ENCODE data around the gene CD47.

CD47 gene

DNA sequence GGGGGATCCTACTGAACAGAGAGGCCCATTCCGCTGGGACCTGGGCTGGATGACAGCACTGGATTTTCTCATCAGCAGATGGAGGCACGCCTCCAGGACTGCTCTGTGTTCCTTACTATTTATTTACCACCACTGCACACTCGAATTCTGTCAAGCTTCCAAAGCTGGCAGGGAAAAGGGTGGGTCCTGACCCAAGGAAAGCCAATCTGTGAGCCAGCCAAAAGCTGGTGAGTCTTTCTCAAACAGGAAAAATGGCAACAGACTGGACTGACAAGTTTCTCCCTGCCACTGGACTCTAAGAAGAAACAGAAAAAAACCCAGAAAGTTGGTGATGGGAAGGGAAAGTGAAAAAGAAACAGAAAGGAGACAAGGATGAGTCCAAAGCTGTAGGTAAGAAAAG lies 37.8 kb downstream of the CD47 start:
- TF ChIP-seq ZFX (IDR thresholded peaks at IDR 0.05; ENCODE audit: borderline replicate concordance), result no peak
- TF ChIP-seq, protein P1, sequence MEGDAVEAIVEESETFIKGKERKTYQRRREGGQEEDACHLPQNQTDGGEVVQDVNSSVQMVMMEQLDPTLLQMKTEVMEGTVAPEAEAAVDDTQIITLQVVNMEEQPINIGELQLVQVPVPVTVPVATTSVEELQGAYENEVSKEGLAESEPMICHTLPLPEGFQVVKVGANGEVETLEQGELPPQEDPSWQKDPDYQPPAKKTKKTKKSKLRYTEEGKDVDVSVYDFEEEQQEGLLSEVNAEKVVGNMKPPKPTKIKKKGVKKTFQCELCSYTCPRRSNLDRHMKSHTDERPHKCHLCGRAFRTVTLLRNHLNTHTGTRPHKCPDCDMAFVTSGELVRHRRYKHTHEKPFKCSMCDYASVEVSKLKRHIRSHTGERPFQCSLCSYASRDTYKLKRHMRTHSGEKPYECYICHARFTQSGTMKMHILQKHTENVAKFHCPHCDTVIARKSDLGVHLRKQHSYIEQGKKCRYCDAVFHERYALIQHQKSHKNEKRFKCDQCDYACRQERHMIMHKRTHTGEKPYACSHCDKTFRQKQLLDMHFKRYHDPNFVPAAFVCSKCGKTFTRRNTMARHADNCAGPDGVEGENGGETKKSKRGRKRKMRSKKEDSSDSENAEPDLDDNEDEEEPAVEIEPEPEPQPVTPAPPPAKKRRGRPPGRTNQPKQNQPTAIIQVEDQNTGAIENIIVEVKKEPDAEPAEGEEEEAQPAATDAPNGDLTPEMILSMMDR (IDR thresholded peaks at IDR 0.05), result 0 out of 2 replicates have a peak, but pooled peaks have one; percentile 7
- H3K27ac ChIP-seq, result peak overlapping the region; percentile 57

GRCh38 chr3:108051005-108051404 lies 39.8 kb downstream of the CD47 start:
- no peak overlapping the region for H3K27ac ChIP-seq
- TF ChIP-seq, protein P1 (IDR thresholded peaks at IDR 0.05), result no peak
- no peak for TF ChIP-seq ZFX (IDR thresholded peaks at IDR 0.05; ENCODE audit: borderline replicate concordance)

DNA sequence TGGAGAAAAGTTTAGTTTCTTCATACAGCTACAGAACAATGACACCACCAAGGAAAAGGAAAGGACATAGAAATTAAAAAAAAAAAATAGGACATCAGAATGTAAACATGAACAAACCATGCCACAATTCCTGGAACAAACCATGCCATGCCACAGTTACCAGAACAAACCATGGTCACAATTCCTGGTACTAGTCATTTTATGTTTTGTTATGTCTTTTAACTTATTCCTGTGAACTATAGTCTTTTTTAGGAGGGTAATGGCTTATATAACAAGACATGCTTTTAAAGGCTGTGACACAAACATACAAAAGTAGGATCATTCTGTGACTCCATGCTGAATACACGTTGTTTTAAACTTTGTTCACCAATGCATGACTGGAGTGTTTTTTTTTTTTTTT lies 42.8 kb downstream of the CD47 start:
- no peak overlapping the region for H3K27ac ChIP-seq
- TF ChIP-seq ZFX (IDR thresholded peaks at IDR 0.05; ENCODE audit: borderline replicate concordance), result no peak
- TF ChIP-seq, protein P1 (IDR thresholded peaks at IDR 0.05), result no peak

DNA sequence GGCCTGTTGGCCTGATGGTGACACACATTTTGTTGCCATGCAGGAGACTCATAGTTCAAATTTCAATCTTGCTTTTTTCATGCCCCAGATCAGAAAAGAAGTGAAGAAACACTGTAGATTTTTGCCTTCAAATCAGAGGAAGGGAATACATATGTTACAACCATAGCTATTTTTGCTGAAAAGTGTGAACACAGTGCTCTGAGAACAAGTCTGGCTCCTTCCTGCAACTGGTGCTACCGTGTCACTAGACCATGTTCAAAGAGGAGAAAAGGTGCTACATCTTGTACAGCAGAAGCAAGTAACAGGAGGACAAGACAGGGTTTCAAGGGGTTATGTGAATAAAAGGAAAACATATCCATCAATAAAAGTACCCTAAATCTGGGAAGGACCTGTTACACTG lies 44.6 kb downstream of the CD47 start:
- TF ChIP-seq, protein P1 (IDR thresholded peaks at IDR 0.05), result no peak
- no peak for TF ChIP-seq ZFX (IDR thresholded peaks at IDR 0.05; ENCODE audit: borderline replicate concordance)
- no peak overlapping the region for H3K27ac ChIP-seq

GRCh38 chr3:108044699-108045098 lies 46.1 kb downstream of the CD47 start:
- no peak for TF ChIP-seq ZFX (IDR thresholded peaks at IDR 0.05; ENCODE audit: borderline replicate concordance)
- TF ChIP-seq, protein P1 (IDR thresholded peaks at IDR 0.05), result no peak
- no peak overlapping the region for H3K27ac ChIP-seq

GRCh38 chr3:108042300-108042699 lies 48.5 kb downstream of the CD47 start:
- TF ChIP-seq, protein P1 (IDR thresholded peaks at IDR 0.05), result no peak
- TF ChIP-seq ZFX (IDR thresholded peaks at IDR 0.05; ENCODE audit: borderline replicate concordance), result no peak
- no peak overlapping the region for H3K27ac ChIP-seq

GRCh38 chr3:108041253-108041652 lies 49.6 kb downstream of the CD47 start:
- no peak for TF ChIP-seq ZFX (IDR thresholded peaks at IDR 0.05; ENCODE audit: borderline replicate concordance)
- TF ChIP-seq, protein P1 (IDR thresholded peaks at IDR 0.05), result no peak
- no peak overlapping the region for H3K27ac ChIP-seq

Data from 22Rv1 (cell line).